HepG2 (cell line): Measurements from ENCODE around the gene ABCB6. TPM values are rescaled to one million over a fixed set of nuclear protein-coding genes. Genes with fewer than 3 reads are reported as not detected.

ENCODE experiments used
- CERS6 ChIP-seq: sonication (generic); formaldehyde crosslinking; IDR thresholded peaks from 2 replicates; pipeline ENCODE4 v1.5.0; 2020; ENCODE audit warnings: missing genetic modification reagents
- CREB1 ChIP-seq, 2 experiments: fragments of 450-650 bp in 1 of 2; IDR thresholded peaks; 2 replicates each; pipeline ENCODE4 v1.6.1; 2016 to 2017; ENCODE audit warnings: control low read depth in 1 of 2, mild to moderate bottlenecking in 1 of 2, missing compliant biosample characterization in 1 of 2, missing genetic modification characterization in 1 of 2
- CSRNP1 ChIP-seq: sonication (generic); formaldehyde crosslinking; IDR thresholded peaks from 2 replicates; pipeline ENCODE4 v1.8.1; 2023; ENCODE audit warnings: mild to moderate bottlenecking, missing genetic modification reagents
- GLI4 ChIP-seq: sonication (generic); formaldehyde crosslinking; IDR thresholded peaks from 2 replicates; pipeline ENCODE4 v1.5.1; 2020; ENCODE audit warnings: missing genetic modification reagents, mild to moderate bottlenecking, moderate library complexity, borderline replicate concordance
- KDM2A ChIP-seq: sonication (generic); formaldehyde crosslinking; IDR thresholded peaks from 2 replicates; pipeline ENCODE4 v1.4.0; 2020; ENCODE audit warnings: low read depth, missing genetic modification reagents, borderline replicate concordance
- MAFG ChIP-seq: sonication (generic); formaldehyde crosslinking; IDR thresholded peaks from 2 replicates; pipeline ENCODE4 v1.5.1; 2020; ENCODE audit warnings: mild to moderate bottlenecking, missing genetic modification reagents
- MNT ChIP-seq: fragments of 450-650 bp; IDR thresholded peaks from 2 replicates; pipeline ENCODE4 v1.6.1; 2016
- NPAS2 ChIP-seq: sonication (generic); formaldehyde crosslinking; IDR thresholded peaks from 2 replicates; pipeline ENCODE4 v1.8.0; 2022; ENCODE audit warnings: mild to moderate bottlenecking, missing genetic modification reagents, borderline replicate concordance
- NR0B2 ChIP-seq: sonication (generic); formaldehyde crosslinking; IDR thresholded peaks from 2 replicates; pipeline ENCODE4 v1.4.0; 2020; ENCODE audit warnings: mild to moderate bottlenecking, missing genetic modification reagents
- THYN1 ChIP-seq: sonication (generic); formaldehyde crosslinking; IDR thresholded peaks from 2 replicates; pipeline ENCODE4 v1.8.1; 2023; ENCODE audit warnings: low read depth, mild to moderate bottlenecking, moderate library complexity, missing genetic modification reagents, borderline replicate concordance
- ZNF318 ChIP-seq: sonication (generic); formaldehyde crosslinking; IDR thresholded peaks from 2 replicates; pipeline ENCODE4 v1.4.0; 2020; ENCODE audit warnings: mild to moderate bottlenecking, missing genetic modification reagents
- ZNF382 ChIP-seq: sonication (generic); formaldehyde crosslinking; IDR thresholded peaks from 2 replicates; pipeline ENCODE4 v1.5.0; 2020; ENCODE audit warnings: missing genetic modification reagents, mild to moderate bottlenecking, borderline replicate concordance
- polyA plus RNA-seq, 8 experiments: library from polyadenylated mRNA; depleted of rRNA in 3 of 8; stranded (reverse) in 7 of 8; unstranded in 1 of 8; fragments of >200 nt; fragmentation: Illumina TruSeq in 4 of 8; extraction: Trizol in 4 of 8; gene quantifications; 2 replicates each; pipeline versions ENCODE4 v1.2.1 to v1.2.3, GENCODE V29; 2011 to 2016; ENCODE audit warnings: low read depth in 4 of 8, missing spikeins in 1 of 8, mixed read lengths in 1 of 8; ENCODE audit not compliant: insufficient read depth in 1 of 8
- total RNA-seq, 5 experiments: library from RNA; depleted of rRNA; stranded (reverse); fragments of >200 nt; fragmentation: Illumina TruSeq; extraction: Trizol; gene quantifications; 2 replicates each; pipeline ENCODE4 v1.2.3, GENCODE V29; 2016; ENCODE audit warnings: low read depth in 1 of 5

The ABCB6 gene
- total and polyA plus RNA-seq, 2 of the 13 experiments (the other 11 are each of a cell fraction or from before 2014, with no cell fraction given): 91.1 to 137 TPM

- peak; percentile 87 for TF ChIP-seq CSRNP1 (CRISPR knock-in tag)
- TF ChIP-seq MAFG (CRISPR knock-in tag): no peak
- TF ChIP-seq MNT: no peak
- no peak for TF ChIP-seq CERS6 (CRISPR knock-in tag)
- TF ChIP-seq KDM2A: no peak
- no peak for TF ChIP-seq THYN1
- no peak for TF ChIP-seq NR0B2 (CRISPR knock-in tag)
- no peak; the same call in 1 of the 2 replicates for TF ChIP-seq GLI4 (CRISPR knock-in tag)
- TF ChIP-seq NPAS2: no peak
- peak; percentile 28; the same call in 1 of the 2 replicates for TF ChIP-seq ZNF318
- TF ChIP-seq ZNF382 (CRISPR knock-in tag): no peak
- peak; percentile 81 for TF ChIP-seq CREB1 (IDR thresholded peaks at IDR 0.05)
- TF ChIP-seq CREB1 (CRISPR knock-in tag; IDR thresholded peaks at IDR 0.05): peak; percentile 93
Observed at GRCh38 chr2:219249203-219249980, 30.6 kb upstream of the ABCB6 start (continued).
